GM23248 (cell line): Measurements from ENCODE around the gene VTI1B. TPM values are rescaled to one million over a fixed set of nuclear protein-coding genes. Genes with fewer than 3 reads are reported as not detected.
"Not testable (repeated sequence)": the region's sequence is repeated elsewhere in the genome, so short reads cannot be mapped to it uniquely, and the experiment has no call there.

Experiments used
- DNase-seq: peaks from one replicate; pipeline ENCODE4 v3.0.0-alpha.2; 2015
- H2AFZ ChIP-seq: fragments of 200-600 bp; sonication (generic); 2 replicates; pipeline ENCODE4 v1.6.1; 2016; ENCODE audit warnings: antibody characterized with exemption
- H3F3A ChIP-seq: fragments of 200-600 bp; sonication (generic); 2 replicates; pipeline ENCODE4 v1.6.1; 2016; ENCODE audit warnings: mild to moderate bottlenecking, antibody characterized with exemption, mixed run types; ENCODE audit not compliant: insufficient read depth
- H3K27ac ChIP-seq: fragments of 200-600 bp; sonication (generic); 2 replicates; pipeline ENCODE4 v1.5.1; 2016; ENCODE audit warnings: mild to moderate bottlenecking
- H3K27me3 ChIP-seq: fragments of 200-600 bp; sonication (generic); replicated peaks from 2 replicates; pipeline ENCODE4 v1.6.1; 2016; ENCODE audit warnings: mild to moderate bottlenecking; ENCODE audit not compliant: insufficient read depth
- H3K36me3 ChIP-seq: fragments of 200-600 bp; sonication (generic); 2 replicates; pipeline ENCODE4 v1.6.1; 2016; ENCODE audit warnings: low read depth, mild to moderate bottlenecking
- H3K4me1 ChIP-seq: fragments of 200-600 bp; sonication (generic); 2 replicates; pipeline ENCODE4 v1.6.1; 2016; ENCODE audit warnings: mild to moderate bottlenecking; ENCODE audit not compliant: insufficient read depth
- H3K4me2 ChIP-seq: fragments of 200-600 bp; sonication (generic); one replicate; pipeline ENCODE4 v1.6.1; 2016; ENCODE audit warnings: mild to moderate bottlenecking; ENCODE audit not compliant: unreplicated experiment
- H3K4me3 ChIP-seq: fragments of 200-600 bp; sonication (generic); 2 replicates; pipeline ENCODE4 v1.5.1; 2016; ENCODE audit warnings: mild to moderate bottlenecking
- H3K79me2 ChIP-seq: fragments of 200-600 bp; sonication (generic); 2 replicates; pipeline ENCODE4 v1.6.1; 2016; ENCODE audit warnings: mild to moderate bottlenecking; ENCODE audit not compliant: insufficient read depth
- H3K9ac ChIP-seq: fragments of 200-600 bp; sonication (generic); 2 replicates; pipeline ENCODE4 v1.6.1; 2016; ENCODE audit warnings: mild to moderate bottlenecking
- H3K9me2 ChIP-seq: fragments of 200-600 bp; sonication (generic); 2 replicates; pipeline ENCODE4 v1.6.1; 2016; ENCODE audit warnings: mixed run types, mild to moderate bottlenecking, moderate library complexity; ENCODE audit not compliant: insufficient read depth
- H3K9me3 ChIP-seq: fragments of 200-600 bp; sonication (generic); one replicate; pipeline ENCODE4 v1.6.1; 2017; ENCODE audit warnings: low read depth
- H4K20me1 ChIP-seq: fragments of 200-600 bp; sonication (generic); 2 replicates; pipeline ENCODE4 v1.6.0; 2016; ENCODE audit not compliant: insufficient read depth
- EZH2 ChIP-seq: fragments of 200-600 bp; sonication (generic); IDR thresholded peaks from 2 replicates; pipeline ENCODE4 v1.6.1; 2018; ENCODE audit warnings: antibody characterized with exemption, mild to moderate bottlenecking; ENCODE audit not compliant: insufficient read depth, poor library complexity, severe bottlenecking
- EZH2phosphoT487 ChIP-seq: fragments of 200-600 bp; sonication (generic); IDR thresholded peaks from 2 replicates; pipeline ENCODE4 v1.6.1; 2018; ENCODE audit warnings: antibody characterized with exemption, moderate library complexity, mild to moderate bottlenecking, low read depth; ENCODE audit not compliant: insufficient read depth
- WGBS, 2 experiments: methylation state at CpG; one replicate each; pipeline ENCODE4 v1.1.6; 2015 to 2017; ENCODE audit warnings: low lambda C conversion rate in 2 of 2, low coverage in 1 of 2; ENCODE audit errors: missing lambda C conversion rate in 2 of 2; 5-methylcytosine and 5-hydroxymethylcytosine counted together
- in situ Hi-C: fragments of 300-500 bp; cut with MboI; formaldehyde crosslinking; loops from 2 replicates; pipeline ENCODE4 v1.15.0; 2020
- polyA plus RNA-seq: library from polyadenylated mRNA; unstranded; fragments of >200 nt; fragmentation: Nextera tagmentation; extraction: Ambion mirVana; gene quantifications from 2 replicates; pipeline ENCODE4 v1.2.1, GENCODE V29; 2016
- total RNA-seq: library from RNA; depleted of rRNA; stranded (reverse); fragments of >200 nt; shearing (Covaris generic); gene quantifications from 2 replicates; pipeline ENCODE4 v1.2.3, GENCODE V29; 2014

VTI1B gene
- total and polyA plus RNA-seq, 2 experiments from 2014 or later: 61.5 to 207 TPM

- H3K4me2 ChIP-seq: no peak overlapping the region
- no peaks in the 10 kb centered on the region for H3K36me3 ChIP-seq
- H3K9me2 ChIP-seq: no peaks in the 10 kb centered on the region
- WGBS, 2 experiments: 14 to 22% methylated on average over 2 of the region's 2 CpGs
- H4K20me1 ChIP-seq: no peaks in the 10 kb centered on the region
- peaks cover 35% of the 10 kb centered on the region for H3K27me3 ChIP-seq
- no peaks in the 10 kb centered on the region for H3K4me1 ChIP-seq
- H3K79me2 ChIP-seq: no peaks in the 10 kb centered on the region
- TF ChIP-seq EZH2phosphoT487 (no peak), EZH2 (no peak)
- H3K27ac ChIP-seq: no peak overlapping the region
- in situ Hi-C loops: no loop called here
- no peak overlapping the region for H2AFZ ChIP-seq
- DNase-seq: no peak
- H3K9ac ChIP-seq: no peak overlapping the region
- no peak overlapping the region for H3K4me3 ChIP-seq
- peaks cover 9% of the 10 kb centered on the region for H3F3A ChIP-seq
- H3K9me3 ChIP-seq: no peaks in the 10 kb centered on the region
Measured at GRCh38 chr14:67718265-67718664, 43.8 kb upstream of the VTI1B start.

GRCh38 chr14:67717048-67717447 lies 42.6 kb upstream of the VTI1B start:
- Histone ChIP-seq H4K20me1 (no peaks in the 10 kb centered on the region), H3K9ac (no peak overlapping the region)

GRCh38 chr14:67710209-67710608 lies 35.8 kb upstream of the VTI1B start:
- no peaks in the 10 kb centered on the region for H3K36me3 ChIP-seq
- H3K27me3 ChIP-seq: no peaks in the 10 kb centered on the region
- no peak overlapping the region for H2AFZ ChIP-seq
- in situ Hi-C loops: no loop called here
- H3F3A ChIP-seq: peaks cover 3% of the 10 kb centered on the region
- no peaks in the 10 kb centered on the region for H3K4me1 ChIP-seq
- H3K9me2 ChIP-seq: no peaks in the 10 kb centered on the region
- H3K79me2 ChIP-seq: no peaks in the 10 kb centered on the region
- H3K9me3 ChIP-seq: no peaks in the 10 kb centered on the region
- no peak for TF ChIP-seq EZH2phosphoT487
- TF ChIP-seq EZH2: no peak
- no peak overlapping the region for H3K27ac ChIP-seq
- H3K4me3 ChIP-seq: no peak overlapping the region
- no peak overlapping the region for H3K9ac ChIP-seq
- H3K4me2 ChIP-seq: no peak overlapping the region
- no peaks in the 10 kb centered on the region for H4K20me1 ChIP-seq
- 61 to 62% methylated on average over 2 of the region's 2 CpGs for WGBS, 2 experiments
- DNase-seq: no peak

More at GRCh38 chr14:67717048-67717447, 42.6 kb upstream of the VTI1B start:
- H3K4me2 ChIP-seq: no peak overlapping the region
- no peak overlapping the region for H3K4me3 ChIP-seq
- no peak overlapping the region for H3K27ac ChIP-seq
- peaks cover 9% of the 10 kb centered on the region for H3F3A ChIP-seq
- peaks cover 24% of the 10 kb centered on the region for H3K27me3 ChIP-seq
- no peak overlapping the region for H2AFZ ChIP-seq
- in situ Hi-C loops: no loop called here
- no peak for TF ChIP-seq EZH2
- TF ChIP-seq EZH2phosphoT487: no peak
- DNase-seq: no peak
- H3K9me3 ChIP-seq: no peaks in the 10 kb centered on the region
- 76 to 80% methylated on average over 1 of the region's 1 CpG for WGBS, 2 experiments
- no peaks in the 10 kb centered on the region for H3K4me1 ChIP-seq
- H3K9me2 ChIP-seq: no peaks in the 10 kb centered on the region
- no peaks in the 10 kb centered on the region for H3K79me2 ChIP-seq
- no peaks in the 10 kb centered on the region for H3K36me3 ChIP-seq

- H3F3A ChIP-seq, H3K9me3 ChIP-seq, H3K4me3 ChIP-seq, H3K79me2 ChIP-seq, H3K27ac ChIP-seq, in situ Hi-C loops, H3K9ac ChIP-seq, H3K27me3 ChIP-seq, DNase-seq, H3K36me3 ChIP-seq, H4K20me1 ChIP-seq, H3K4me2 ChIP-seq, H3K4me1 ChIP-seq, H3K9me2 ChIP-seq, H2AFZ ChIP-seq: not testable (repeated sequence)
- WGBS, 2 experiments: 10 to 11% methylated on average over 1 of the region's 1 CpG
Measured at GRCh38 chr14:67709796-67710195, 35.4 kb upstream of the VTI1B start.

GRCh38 chr14:67709346-67709745 lies 34.9 kb upstream of the VTI1B start:
- H3K27me3 ChIP-seq, DNase-seq, H4K20me1 ChIP-seq, H3K4me3 ChIP-seq, H3K4me2 ChIP-seq, H3K9me2 ChIP-seq, H3K9me3 ChIP-seq, H3K4me1 ChIP-seq, H3K9ac ChIP-seq, H2AFZ ChIP-seq, H3K36me3 ChIP-seq, H3K27ac ChIP-seq, in situ Hi-C loops, H3K79me2 ChIP-seq, H3F3A ChIP-seq: not testable (repeated sequence)
